Erythroblast (primary cell): ENCODE measurements around the gene PRDM15.

ENCODE experiments used
- DNase-seq, 2 experiments: peaks; one replicate each; lab custom pipeline; 2025; lab: John Stamatoyannopoulos, UW
- GATA1 ChIP-seq: IDR thresholded peaks from 2 replicates; pipeline ENCODE4 v1.6.1; 2011; ENCODE audit warnings: low read depth, mild to moderate bottlenecking, control low read depth, low read length, moderate library complexity
- POLR2A ChIP-seq: IDR thresholded peaks from 2 replicates; pipeline ENCODE4 v1.6.1; 2011; ENCODE audit warnings: mild to moderate bottlenecking, low read length

The PRDM15 gene

GRCh38 chr21:41879190-41879998 lies at the start of gene PRDM15:
TSS of gene PRDM15 (minus strand) at chr21:41879344. CDS start at chr21:41860363, 18,981 bp downstream.
- DNase-seq: peak; percentile 88 to 89
- TF ChIP-seq GATA1: no peak
- peak; percentile 42 for TF ChIP-seq POLR2A

- DNase-seq: no peak
Observed at GRCh38 chr21:41928621-41929220, 49.6 kb upstream of the PRDM15 start.

GRCh38 chr21:41927727-41928409 lies 48.7 kb upstream of the PRDM15 start:
- no peak for TF ChIP-seq GATA1
- peak in 1 of 2 experiments; percentile 7 for DNase-seq

More at GRCh38 chr21:41928621-41929220, 49.6 kb upstream of the PRDM15 start:
- TF ChIP-seq POLR2A: no peak
- no peak for TF ChIP-seq GATA1

- DNase-seq: no peak
- TF ChIP-seq GATA1 (no peak), POLR2A (peak; percentile 24)
Observed at GRCh38 chr21:41926807-41927171, 47.6 kb upstream of the PRDM15 start.

- peak; percentile 61 to 66 for DNase-seq
- peak; percentile 47 for TF ChIP-seq POLR2A
- TF ChIP-seq GATA1: no peak
Observed at GRCh38 chr21:41926117-41926806, 47.1 kb upstream of the PRDM15 start.

GRCh38 chr21:41925767-41926116 lies 46.6 kb upstream of the PRDM15 start:
- no peak for TF ChIP-seq GATA1
- TF ChIP-seq POLR2A: no peak

GRCh38 chr21:41924368-41924754 lies 45.2 kb upstream of the PRDM15 start:
- no peak for DNase-seq
- TF ChIP-seq POLR2A: no peak

More at GRCh38 chr21:41925767-41926116, 46.6 kb upstream of the PRDM15 start:
- no peak for DNase-seq

GRCh38 chr21:41923631-41924367 lies 44.7 kb upstream of the PRDM15 start:
- no peak for DNase-seq
- TF ChIP-seq GATA1 (no peak), POLR2A (no peak)

GRCh38 chr21:41923186-41923585 lies 44.0 kb upstream of the PRDM15 start:
- DNase-seq: no peak
- TF ChIP-seq POLR2A: no peak
- TF ChIP-seq GATA1: no peak

GRCh38 chr21:41921021-41921420 lies 41.9 kb upstream of the PRDM15 start:
- no peak for DNase-seq
- TF ChIP-seq GATA1 (no peak), POLR2A (no peak)

GRCh38 chr21:41920476-41920875 lies 41.3 kb upstream of the PRDM15 start:
- TF ChIP-seq GATA1: no peak
- TF ChIP-seq POLR2A: no peak

GRCh38 chr21:41919666-41920398 lies 40.7 kb upstream of the PRDM15 start:
- no peak for DNase-seq
- TF ChIP-seq POLR2A (no peak), GATA1 (no peak)

More at GRCh38 chr21:41920476-41920875, 41.3 kb upstream of the PRDM15 start:
- DNase-seq: no peak
